Measurements from ENCODE around the gene LRP1.

The LRP1 gene

DNA sequence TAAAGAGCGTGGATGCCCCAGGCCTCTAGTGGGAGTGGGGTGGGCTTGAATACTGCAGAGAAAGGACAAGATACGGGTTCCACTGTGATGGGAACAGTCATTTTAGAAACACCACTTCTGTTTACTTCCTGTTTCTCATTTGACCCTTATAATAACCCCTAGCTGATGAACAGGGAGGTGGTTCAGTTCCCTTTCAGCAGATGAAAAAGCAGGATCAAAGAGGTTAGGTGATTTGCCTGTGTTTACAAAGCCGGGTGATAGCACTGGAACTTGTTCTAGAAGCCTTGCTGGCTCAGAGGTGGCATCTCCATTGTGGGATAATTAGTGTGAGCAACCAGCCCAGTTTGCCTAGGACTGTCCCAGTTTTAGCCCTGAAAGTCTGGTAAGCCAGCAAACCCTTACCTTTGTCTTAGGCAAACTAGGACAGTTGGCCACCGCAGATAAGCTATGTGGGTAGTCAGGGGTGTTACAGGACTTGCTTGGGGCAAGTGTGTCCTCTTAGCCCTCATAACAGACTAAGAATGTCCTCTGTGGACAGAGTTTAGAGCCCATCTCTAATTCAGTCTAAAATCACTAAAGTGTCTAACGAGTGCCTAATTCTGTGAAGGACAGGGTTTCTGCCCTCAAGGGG is 26.6 kb downstream of the LRP1 start:
- no peak for DNase-seq (ENCODE audit: low spot score)

DNA sequence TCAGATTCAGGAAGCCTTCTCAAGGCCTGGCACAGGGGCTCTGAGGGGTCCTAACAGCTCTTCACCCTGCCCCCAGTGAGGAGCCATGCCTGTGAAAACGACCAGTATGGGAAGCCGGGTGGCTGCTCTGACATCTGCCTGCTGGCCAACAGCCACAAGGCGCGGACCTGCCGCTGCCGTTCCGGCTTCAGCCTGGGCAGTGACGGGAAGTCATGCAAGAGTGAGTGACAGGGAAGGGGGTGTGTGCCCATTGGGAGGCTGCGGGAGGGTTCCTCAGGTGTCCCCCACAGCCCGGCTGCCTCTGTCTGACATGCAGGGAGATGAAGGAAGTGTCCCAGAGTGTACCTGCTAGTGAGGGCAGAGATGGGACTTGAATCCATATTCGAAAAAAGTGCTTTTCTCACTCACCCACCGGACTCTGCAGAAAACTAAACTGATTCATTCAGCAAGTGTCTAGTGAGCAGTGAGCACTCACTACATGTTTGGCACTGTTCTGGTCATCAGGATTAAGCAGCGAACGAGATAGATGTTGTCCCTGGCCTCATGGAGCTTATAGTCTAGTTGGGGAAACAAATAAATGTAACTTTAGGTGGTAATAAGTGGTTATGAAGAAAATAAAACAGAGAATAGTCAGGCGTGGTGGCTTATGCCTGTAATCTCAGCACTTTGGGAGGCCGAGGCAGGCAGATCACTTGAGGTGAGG is 28.6 kb downstream of the LRP1 start:
- no peak for DNase-seq (ENCODE audit: low spot score)

GRCh38 chr12:57157588-57158173 is 29.4 kb downstream of the LRP1 start:
- no peak for DNase-seq (ENCODE audit: low spot score)

DNA sequence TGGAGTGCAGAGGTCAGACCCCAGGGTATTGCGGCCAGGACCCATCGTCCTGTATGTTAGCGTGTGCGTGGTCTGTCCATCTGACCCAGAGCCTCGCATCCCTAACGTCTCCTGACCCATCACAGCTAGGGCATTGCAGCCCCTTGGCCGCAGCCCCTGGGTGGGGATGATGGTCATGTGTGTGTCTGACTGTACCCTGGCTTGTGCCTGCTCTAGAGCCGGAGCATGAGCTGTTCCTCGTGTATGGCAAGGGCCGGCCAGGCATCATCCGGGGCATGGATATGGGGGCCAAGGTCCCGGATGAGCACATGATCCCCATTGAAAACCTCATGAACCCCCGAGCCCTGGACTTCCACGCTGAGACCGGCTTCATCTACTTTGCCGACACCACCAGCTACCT is 29.9 kb downstream of the LRP1 start:
- no peak for DNase-seq (ENCODE audit: low spot score)

- DNase-seq (ENCODE audit: low spot score) = no peak
Measured at GRCh38 chr12:57158665-57159064, 30.4 kb downstream of the LRP1 start.

DNA sequence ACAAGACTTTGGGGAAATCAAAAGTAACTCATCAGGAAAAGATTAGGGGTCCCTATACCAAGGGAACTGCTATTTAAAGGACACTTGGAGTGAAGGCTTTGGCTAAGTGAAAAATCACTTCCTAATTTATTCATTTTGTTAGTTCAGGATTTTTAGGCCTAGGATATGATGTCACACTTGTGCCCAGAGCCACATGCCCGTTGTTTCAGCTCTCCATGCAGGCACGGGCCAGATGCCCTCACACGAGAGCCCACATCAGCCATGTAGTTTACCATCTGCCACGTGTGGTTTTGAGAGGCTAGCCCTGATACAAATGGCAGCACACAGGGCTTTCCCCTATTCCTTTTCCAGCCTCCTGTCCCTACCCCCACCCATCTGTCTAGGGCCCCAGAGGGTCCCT is 31.0 kb downstream of the LRP1 start:
- DNase-seq (ENCODE audit: low spot score) = no peak

GRCh38 chr12:57160040-57160439 is 31.8 kb downstream of the LRP1 start:
- DNase-seq (ENCODE audit: low spot score) = no peak

- DNase-seq (ENCODE audit: low spot score) = no peak
Measured at GRCh38 chr12:57160741-57161140, 32.5 kb downstream of the LRP1 start.

- DNase-seq (ENCODE audit: low spot score) = no peak
Measured at GRCh38 chr12:57161491-57161890, 33.2 kb downstream of the LRP1 start.

GRCh38 chr12:57162553-57163125 is 34.4 kb downstream of the LRP1 start:
- no peak for DNase-seq (ENCODE audit: low spot score)

GRCh38 chr12:57164454-57164853 is 36.2 kb downstream of the LRP1 start:
- DNase-seq (ENCODE audit: low spot score) = no peak

DNA sequence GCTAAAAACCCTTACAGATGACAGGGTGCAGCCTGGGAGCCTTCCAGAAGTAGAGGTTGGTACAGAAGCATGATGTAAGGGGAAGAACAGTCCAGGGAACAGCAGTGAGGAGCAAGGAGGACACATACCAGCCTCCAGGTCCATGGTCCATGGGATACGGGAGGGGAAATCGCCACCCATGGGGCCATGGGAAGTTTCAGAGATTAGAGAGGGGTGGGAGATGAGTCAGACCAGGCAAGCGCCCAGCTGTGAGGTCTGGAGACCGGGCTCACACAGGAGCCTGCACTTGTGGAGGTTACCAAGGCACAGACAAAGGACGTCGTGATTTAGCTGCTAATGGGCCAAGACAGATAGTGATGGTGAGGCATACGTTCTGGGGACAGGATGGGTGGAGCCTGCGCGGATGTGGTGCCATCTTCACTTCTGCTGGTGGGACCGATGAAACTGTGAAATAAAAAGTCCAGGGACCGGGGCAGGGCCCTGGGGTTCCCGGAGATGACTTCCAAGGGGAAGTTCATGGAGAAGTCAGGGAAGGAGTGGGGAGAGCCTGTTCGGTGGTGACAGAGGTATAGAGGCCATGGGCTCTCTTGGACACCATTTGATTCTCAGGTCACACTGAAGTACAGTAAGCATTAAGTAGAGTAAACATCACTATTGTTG is 36.8 kb downstream of the LRP1 start:
- DNase-seq (ENCODE audit: low spot score) = no peak

DNA sequence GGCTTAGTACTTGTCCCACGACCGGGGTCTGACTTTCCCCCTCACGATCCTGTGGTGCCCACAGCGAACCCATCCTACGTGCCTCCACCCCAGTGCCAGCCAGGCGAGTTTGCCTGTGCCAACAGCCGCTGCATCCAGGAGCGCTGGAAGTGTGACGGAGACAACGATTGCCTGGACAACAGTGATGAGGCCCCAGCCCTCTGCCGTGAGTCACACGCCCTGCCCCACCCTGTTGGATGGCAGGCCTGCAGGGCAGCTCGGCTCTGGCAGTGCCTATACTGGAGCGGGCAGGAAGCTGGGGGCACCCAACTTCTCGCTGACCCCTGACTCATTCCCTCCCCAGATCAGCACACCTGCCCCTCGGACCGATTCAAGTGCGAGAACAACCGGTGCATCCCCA is 37.5 kb downstream of the LRP1 start:
- DNase-seq (ENCODE audit: low spot score) = no peak

DNA sequence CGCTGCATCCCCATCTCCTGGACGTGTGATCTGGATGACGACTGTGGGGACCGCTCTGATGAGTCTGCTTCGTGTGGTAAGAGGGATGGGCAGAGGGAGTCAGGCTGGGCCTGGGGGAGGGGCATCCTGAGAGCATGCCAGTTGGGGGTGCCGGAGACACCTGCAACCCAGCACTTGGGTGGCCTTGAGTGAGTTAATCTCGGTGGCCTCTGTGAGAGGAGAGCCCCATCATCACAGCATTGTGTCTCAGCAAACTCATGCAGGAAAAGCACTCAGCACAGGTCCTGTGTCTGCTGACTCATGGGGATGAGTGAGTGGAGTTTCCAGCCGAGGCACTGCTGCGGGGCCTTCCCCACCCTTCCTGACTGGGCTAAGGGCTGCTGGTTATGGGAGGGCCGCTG is 38.7 kb downstream of the LRP1 start:
- DNase-seq (ENCODE audit: low spot score) = peak; percentile 79

DNA sequence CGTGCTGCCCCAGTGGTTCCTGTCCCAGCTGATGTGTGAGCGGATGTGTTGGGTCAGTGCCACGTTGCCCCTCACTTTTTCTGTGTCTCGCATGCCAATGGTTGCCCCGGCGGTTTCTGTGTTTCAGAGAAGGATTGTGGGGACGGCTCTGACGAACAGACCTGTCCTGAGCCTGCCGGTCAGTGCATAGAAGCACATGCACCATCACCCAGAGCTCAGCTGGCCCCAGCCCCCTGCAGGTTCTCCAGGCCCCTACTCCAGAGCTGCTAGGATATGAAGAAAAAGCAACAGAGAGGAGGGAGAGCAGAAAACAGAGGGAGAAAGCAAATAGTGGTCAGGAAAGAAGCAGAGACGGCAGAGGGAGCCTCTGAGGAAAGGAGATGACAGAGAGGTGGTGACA is 39.8 kb downstream of the LRP1 start:
- DNase-seq (ENCODE audit: low spot score) = no peak

- no peak for DNase-seq (ENCODE audit: low spot score)
Measured at GRCh38 chr12:57169046-57169795, 40.9 kb downstream of the LRP1 start.

DNA sequence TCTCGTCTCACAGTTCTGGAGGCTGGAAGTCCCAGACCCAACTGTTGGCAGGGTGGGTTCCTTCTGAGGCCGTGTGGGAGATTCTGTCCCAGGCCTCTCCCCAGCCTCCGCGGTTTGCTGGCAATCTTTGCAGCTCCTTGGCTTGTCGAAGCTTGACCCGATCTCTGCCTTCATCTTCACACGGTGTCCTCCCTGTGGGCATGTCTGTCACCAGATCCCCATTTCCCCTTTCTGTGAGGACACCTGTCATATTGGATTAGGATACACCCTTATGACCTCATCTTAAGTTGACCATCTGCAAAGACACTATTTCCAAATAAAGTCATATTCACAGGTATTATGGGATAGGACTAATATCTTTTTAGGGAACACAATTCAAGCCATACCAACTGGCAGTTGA is 41.7 kb downstream of the LRP1 start:
- no peak for DNase-seq (ENCODE audit: low spot score)

GRCh38 chr12:57170408-57170807 is 42.1 kb downstream of the LRP1 start:
- no peak for DNase-seq (ENCODE audit: low spot score)

GRCh38 chr12:57170927-57171326 is 42.6 kb downstream of the LRP1 start:
- DNase-seq (ENCODE audit: low spot score) = no peak

GRCh38 chr12:57171668-57172067 is 43.4 kb downstream of the LRP1 start:
- DNase-seq (ENCODE audit: low spot score) = peak; percentile 85

DNA sequence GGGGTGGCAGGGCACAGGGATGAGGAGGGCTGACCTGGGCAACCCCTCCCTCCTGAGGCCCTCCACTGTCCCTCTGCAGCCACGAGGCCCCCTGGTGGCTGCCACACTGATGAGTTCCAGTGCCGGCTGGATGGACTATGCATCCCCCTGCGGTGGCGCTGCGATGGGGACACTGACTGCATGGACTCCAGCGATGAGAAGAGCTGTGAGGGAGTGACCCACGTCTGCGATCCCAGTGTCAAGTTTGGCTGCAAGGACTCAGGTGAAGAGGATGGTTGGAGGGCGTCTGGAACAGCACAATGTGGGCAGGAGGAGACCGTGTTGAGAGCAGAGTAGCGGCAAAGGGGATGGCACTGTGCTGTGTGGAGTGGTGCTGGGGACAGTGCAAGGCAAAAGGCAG is 44.8 kb downstream of the LRP1 start:
- peak; percentile 34 for DNase-seq (ENCODE audit: low spot score)

- no peak for DNase-seq (ENCODE audit: low spot score)
Measured at GRCh38 chr12:57173683-57174082, 45.4 kb downstream of the LRP1 start.
